ENCODE data around the gene SPACDR. TPM values are rescaled to one million over a fixed set of nuclear protein-coding genes. Genes with fewer than 3 reads are reported as not detected.

The SPACDR gene
- polyA plus RNA-seq, 1 experiment, result 0.76 TPM

- Histone ChIP-seq H3K9me3 (ENCODE audit: control insufficient read depth, insufficient read depth, low read length) (peaks cover 5% of the 10 kb centered on the region; the same call in 1 of the 2 replicates), H3K27me3 (ENCODE audit: control insufficient read depth, insufficient read depth, low read length) (no peaks in the 10 kb centered on the region), H3K27ac (ENCODE audit: low read depth, low read length) (no peak overlapping the region), H3K4me3 (ENCODE audit: low read depth, low read length) (peak overlapping the region; percentile 61)
- POLR2A ChIA-PET, result interaction anchor here (0.7 kb wide), 1 partner anchor 15 kb away, joined by 4 read pairs; no protein-coding TSS in a partner anchor
- peak; percentile 69 for TF ChIP-seq CTCF (IDR thresholded peaks at IDR 0.05; ENCODE audit: low read depth, low read length)
- no peak for DNase-seq (ENCODE audit: low read depth, low spot score)
- CTCF ChIA-PET, result interaction anchor here (0.7 to 2.3 kb wide), 25 partner anchors 9 to 105 kb away, joined by 3 to 20 read pairs (median 7); partner anchors contain the start of genes FBXO24, LRCH4 and SPACDR
These were observed 19.1 kb upstream of the SPACDR start for GRCh38 chr7:100483090-100483721.

- Histone ChIP-seq H3K4me3 (ENCODE audit: low read depth, low read length) (peak overlapping the region; percentile 61), H3K9me3 (ENCODE audit: control insufficient read depth, insufficient read depth, low read length) (peaks cover 5% of the 10 kb centered on the region; the same call in 1 of the 2 replicates), H3K27me3 (ENCODE audit: control insufficient read depth, insufficient read depth, low read length) (no peaks in the 10 kb centered on the region), H3K27ac (ENCODE audit: low read depth, low read length) (no peak overlapping the region)
- no peak for DNase-seq (ENCODE audit: low read depth, low spot score)
- ChIA-PET CTCF (interaction anchor here (0.7 to 2.3 kb wide), 26 partner anchors 8 to 328 kb away, joined by 3 to 20 read pairs (median 7); partner anchors contain the start of genes FBXO24, LRCH4 and SPACDR), POLR2A (interaction anchor here (0.7 kb wide), 1 partner anchor 1881 kb away, joined by 6 read pairs; no protein-coding TSS in a partner anchor)
- no peak for TF ChIP-seq CTCF (IDR thresholded peaks at IDR 0.05; ENCODE audit: low read depth, low read length)
These were observed 18.6 kb upstream of the SPACDR start for GRCh38 chr7:100482728-100483089.

- no peak for TF ChIP-seq CTCF (IDR thresholded peaks at IDR 0.05; ENCODE audit: low read depth, low read length)
- Histone ChIP-seq H3K27ac (ENCODE audit: low read depth, low read length) (no peak overlapping the region), H3K4me3 (ENCODE audit: low read depth, low read length) (no peak overlapping the region), H3K27me3 (ENCODE audit: control insufficient read depth, insufficient read depth, low read length) (no peaks in the 10 kb centered on the region), H3K9me3 (ENCODE audit: control insufficient read depth, insufficient read depth, low read length) (peaks cover 5% of the 10 kb centered on the region; the same call in 1 of the 2 replicates)
- ChIA-PET POLR2A (no interaction called here), CTCF (interaction anchor here (0.5 to 1.9 kb wide), 9 partner anchors 12 to 103 kb away, joined by 3 to 20 read pairs (median 8); no protein-coding TSS in a partner anchor)
- no peak for DNase-seq (ENCODE audit: low read depth, low spot score)
These were observed 17.4 kb upstream of the SPACDR start for GRCh38 chr7:100481466-100481865.

GRCh38 chr7:100478958-100479660 is 15.0 kb upstream of the SPACDR start, which contains the start of gene TSC22D4:
TSC22D4 (minus strand) TSS chr7:100479214; CDS start chr7:100478038, 1,176 bp downstream.
- TF ChIP-seq CTCF (IDR thresholded peaks at IDR 0.05; ENCODE audit: low read depth, low read length), result no peak
- CTCF ChIA-PET, result interaction anchor here (0.9 to 2.0 kb wide), 7 partner anchors 10 to 80 kb away, joined by 3 to 10 read pairs (median 5); no protein-coding TSS in a partner anchor
- Histone ChIP-seq H3K4me3 (ENCODE audit: low read depth, low read length) (peak within 1 kb of the TSS; percentile 94), H3K9me3 (ENCODE audit: control insufficient read depth, insufficient read depth, low read length) (peaks cover 5% of the 10 kb centered on the region; the same call in 1 of the 2 replicates), H3K27me3 (ENCODE audit: control insufficient read depth, insufficient read depth, low read length) (no peaks in the 10 kb centered on the region), H3K27ac (ENCODE audit: low read depth, low read length) (peak within 1 kb of the TSS; percentile 68)
- POLR2A ChIA-PET, result interaction anchor here (0.6 to 2.2 kb wide), 10 partner anchors 11 to 196 kb away, joined by 3 to 15 read pairs (median 3); partner anchors contain the start of genes FBXO24, MOSPD3, PCOLCE and ZCWPW1
- peak; percentile 81 for DNase-seq (ENCODE audit: low read depth, low spot score)
